Islet of Langerhans (tissue), 1 donor: ENCODE data around the gene NLRP10.
A peak's percentile ranks its signal among the peaks of the same experiment; 100 is the strongest.
"Not testable (repeated sequence)": the region's sequence is repeated elsewhere in the genome, so short reads cannot be mapped to it uniquely, and the experiment has no call there.

Experiments used
- FAIRE-seq: peaks from one replicate; lab custom pipeline; 2011; peaks lifted over from hg19 to GRCh38; lab: Jason Lieb, UNC

NLRP10 gene

GRCh38 chr11:7965386-7965785 is at the start of gene NLRP10:
Gene NLRP10, minus strand, starts transcription at chr11:7965447. Its CDS starts 1,952 bp downstream, at chr11:7963495.
- FAIRE-seq: no peak

DNA sequence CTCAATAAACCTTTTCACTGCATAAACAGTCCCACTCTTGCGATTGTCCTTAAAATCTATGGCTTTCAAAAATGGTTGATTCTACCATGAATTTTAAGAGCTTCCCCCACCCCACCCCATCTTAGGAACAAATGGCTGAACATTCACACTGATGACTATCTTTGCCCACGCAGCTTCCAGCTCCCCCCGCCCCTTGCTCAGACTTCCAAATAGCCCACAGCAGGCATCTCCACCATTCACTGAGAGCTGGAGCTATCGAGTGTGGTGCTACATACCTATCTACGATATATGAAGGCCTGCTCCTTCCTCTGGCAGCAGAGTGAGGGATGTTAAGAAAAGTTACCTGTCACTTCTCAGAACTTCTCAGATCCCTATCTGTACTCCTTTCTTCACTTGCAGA is 48.6 kb upstream of the NLRP10 start:
- FAIRE-seq: no peak

DNA sequence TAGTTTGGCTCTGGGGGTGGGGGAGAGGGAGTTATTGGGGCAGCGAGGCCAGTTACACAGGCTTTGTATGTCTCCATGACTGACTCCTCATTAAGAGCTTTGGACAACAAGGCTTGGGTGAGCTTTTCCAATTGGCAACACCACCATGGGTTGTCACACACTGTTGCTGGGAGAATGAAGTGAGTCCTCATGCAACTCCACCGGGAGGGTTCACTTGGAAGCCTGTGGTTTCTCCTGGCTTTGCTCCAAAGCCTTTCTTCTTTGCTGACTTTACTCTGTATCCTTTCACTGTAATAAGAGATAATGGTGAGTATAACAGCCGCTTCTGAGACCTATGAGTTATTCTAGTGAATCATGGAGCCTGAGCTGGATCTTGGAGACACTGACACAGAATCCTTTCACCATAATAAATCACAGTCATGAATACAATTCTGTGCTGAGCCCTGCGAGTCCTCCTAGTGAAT is 46.8 kb upstream of the NLRP10 start:
- FAIRE-seq: no peak

GRCh38 chr11:8011371-8011770 is 46.1 kb upstream of the NLRP10 start:
- no peak for FAIRE-seq

DNA sequence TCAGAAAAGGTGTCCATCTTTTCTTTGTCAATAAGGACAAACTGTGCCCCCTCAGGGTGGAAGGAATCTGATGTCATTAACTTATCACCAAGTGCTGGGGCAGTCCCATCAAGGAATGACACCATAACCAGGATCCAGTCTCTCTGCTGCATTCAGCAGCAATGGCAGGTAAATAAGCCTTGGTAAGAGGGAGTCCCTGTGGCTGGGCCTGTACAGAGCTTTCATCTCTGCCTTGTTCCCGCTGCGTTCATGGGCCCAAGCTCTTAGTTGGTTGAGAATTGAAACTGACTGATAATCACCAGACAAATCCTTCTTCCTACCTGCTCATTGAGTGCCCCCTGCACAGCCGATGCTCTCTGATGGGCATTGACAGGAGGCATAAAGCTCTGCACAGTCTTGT is 44.6 kb upstream of the NLRP10 start:
- no peak for FAIRE-seq

- FAIRE-seq: no peak
Observed at GRCh38 chr11:8008212-8008611, 43.0 kb upstream of the NLRP10 start.

DNA sequence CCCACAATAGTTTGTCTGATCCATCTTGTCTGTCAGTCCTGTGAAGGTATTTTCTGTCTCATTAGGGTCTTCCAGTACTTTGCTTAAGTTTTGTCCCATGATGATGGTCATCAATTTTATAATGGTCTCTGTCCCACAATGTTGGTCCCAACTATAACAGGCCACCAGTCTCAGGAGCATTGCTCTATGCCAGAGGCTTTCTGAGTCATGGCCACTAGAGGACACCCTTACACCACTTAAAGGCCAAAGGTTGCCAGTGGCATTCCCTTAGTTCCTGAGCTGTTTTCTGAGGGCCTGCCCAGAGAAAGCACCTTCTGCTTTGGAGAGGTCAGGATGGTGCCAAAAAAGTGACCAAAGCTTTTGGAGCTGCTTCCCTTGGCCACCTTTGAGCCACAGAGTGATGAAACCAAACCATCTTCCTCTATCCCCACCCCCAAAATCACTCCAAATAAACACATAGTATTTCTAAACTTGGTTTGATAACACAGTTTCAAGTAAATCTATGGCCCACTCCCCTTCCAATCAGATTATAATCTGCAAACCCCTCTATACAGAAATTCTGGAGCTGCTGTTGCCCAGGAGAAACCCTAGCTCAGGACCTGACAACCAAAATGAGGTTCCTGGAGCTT is 41.2 kb upstream of the NLRP10 start:
- no peak for FAIRE-seq

DNA sequence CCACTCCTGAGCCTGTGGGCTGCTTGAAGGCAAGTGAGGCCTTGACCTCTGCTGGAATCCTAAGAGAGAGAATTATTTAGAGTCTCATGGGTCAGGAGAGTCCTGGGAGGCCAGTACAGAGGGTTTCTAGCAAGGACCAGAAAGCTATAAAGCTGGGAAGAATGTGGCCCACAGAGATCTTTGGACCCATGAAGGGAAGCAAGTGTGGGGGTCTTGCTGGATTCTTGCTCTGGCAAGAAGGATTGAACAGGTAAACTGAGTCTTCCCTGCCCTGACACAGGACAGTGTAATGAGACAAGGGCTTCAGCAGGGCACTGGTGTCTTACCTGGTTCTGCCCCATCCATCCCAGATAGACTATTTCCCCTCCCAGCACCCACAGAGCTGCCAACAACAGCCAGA is 40.3 kb upstream of the NLRP10 start:
- FAIRE-seq: no peak

- no peak for FAIRE-seq
Observed at GRCh38 chr11:8004008-8004407, 38.8 kb upstream of the NLRP10 start.

DNA sequence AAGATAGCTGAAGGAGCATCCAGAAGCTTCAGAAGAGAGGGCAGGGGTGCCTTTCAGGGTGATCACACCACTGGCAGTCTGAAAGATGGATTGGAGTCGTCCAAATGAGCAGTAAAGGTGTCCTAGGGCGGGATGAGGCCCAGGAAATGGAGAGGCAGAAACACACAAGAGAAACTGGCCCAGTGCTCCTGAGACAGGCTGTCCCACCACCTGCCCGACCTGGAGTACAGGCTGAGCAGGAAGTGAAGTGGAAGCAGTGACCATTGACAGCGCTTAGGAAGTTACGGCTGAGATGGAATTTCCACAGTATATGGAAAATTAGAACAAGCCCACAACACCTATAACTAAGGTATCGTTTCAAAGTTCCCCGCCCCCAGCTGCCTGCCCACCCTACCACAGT is 37.9 kb upstream of the NLRP10 start:
- FAIRE-seq: no peak

- no peak for FAIRE-seq
Observed at GRCh38 chr11:8002676-8003075, 37.4 kb upstream of the NLRP10 start.

- FAIRE-seq: no peak
Observed at GRCh38 chr11:8000390-8000789, 35.1 kb upstream of the NLRP10 start.

GRCh38 chr11:7999795-8000194 is 34.5 kb upstream of the NLRP10 start:
- no peak for FAIRE-seq

- FAIRE-seq: no peak
Observed at GRCh38 chr11:7994581-7995278, 29.5 kb upstream of the NLRP10 start.

- FAIRE-seq: not testable (repeated sequence)
Observed at GRCh38 chr11:7987560-7987883, 22.3 kb upstream of the NLRP10 start.

DNA sequence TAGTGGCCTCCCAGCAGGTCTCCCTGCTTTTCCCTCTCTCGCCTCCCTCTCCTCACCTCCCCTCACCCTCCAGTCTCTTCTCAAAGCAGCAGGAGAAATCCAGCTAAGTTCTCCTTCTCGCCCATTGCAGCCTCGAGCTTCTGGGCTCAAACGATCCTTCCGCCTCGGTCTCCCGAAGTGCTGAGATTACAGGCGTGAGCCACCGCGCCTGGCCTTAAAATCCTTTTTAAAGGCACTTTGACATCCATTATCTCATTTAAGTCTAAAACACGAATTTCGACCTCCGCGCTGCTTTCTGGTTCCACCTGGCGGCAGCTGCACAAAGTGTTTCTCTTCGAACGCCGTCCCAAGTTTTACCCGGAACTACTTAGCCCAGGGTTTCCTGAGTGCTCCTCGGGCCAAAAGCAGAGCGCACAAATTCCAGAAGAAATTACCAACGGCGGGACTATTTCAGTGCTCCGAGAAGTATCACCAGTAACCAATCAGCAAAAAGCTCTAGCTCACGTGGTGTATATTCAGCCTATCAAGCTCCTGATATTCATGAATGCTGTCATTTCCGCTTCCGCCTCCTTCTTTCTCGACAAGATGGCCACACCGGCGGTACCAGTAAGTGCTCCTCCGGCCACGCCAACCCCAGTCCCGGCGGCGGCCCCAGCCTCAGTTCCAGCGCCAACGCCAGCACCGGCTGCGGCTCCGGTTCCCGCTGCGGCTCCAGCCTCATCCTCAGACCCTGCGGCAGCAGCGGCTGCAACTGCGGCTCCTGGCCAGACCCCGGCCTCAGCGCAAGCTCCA is 21.7 kb upstream of the NLRP10 start, which contains the start of gene EIF3F:
Gene EIF3F (plus strand): TSS at position 570 of the 792 bp plus-strand sequence. CDS start 16 bp downstream, at position 586.
- peak; percentile 99 for FAIRE-seq

GRCh38 chr11:7983832-7984590 is 18.8 kb upstream of the NLRP10 start:
- FAIRE-seq: no peak

DNA sequence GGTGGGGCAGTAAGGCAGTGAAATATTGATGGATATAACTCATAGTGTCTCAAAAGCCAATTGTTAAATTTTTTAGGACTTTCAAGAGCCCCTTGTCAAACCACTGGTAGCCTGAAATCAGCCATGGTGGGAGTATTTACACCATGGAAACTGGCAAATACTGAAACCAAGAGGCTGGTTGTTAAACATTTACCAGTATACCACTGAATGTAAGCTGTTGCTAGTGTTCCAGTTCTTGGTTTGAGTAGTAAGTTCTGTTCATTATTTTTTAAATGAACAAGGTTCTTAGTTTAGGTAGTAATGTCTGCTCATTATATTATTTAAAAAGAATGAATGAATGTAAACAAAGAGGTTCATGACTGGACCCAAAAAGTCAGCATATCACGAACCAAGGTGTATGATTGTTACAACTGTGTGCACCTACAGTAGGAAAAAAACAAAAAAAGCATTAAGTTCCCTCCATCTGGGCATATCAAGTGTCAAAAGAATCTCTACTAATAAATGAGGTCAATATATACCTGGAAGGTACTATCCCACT is 17.4 kb upstream of the NLRP10 start:
- FAIRE-seq: no peak

DNA sequence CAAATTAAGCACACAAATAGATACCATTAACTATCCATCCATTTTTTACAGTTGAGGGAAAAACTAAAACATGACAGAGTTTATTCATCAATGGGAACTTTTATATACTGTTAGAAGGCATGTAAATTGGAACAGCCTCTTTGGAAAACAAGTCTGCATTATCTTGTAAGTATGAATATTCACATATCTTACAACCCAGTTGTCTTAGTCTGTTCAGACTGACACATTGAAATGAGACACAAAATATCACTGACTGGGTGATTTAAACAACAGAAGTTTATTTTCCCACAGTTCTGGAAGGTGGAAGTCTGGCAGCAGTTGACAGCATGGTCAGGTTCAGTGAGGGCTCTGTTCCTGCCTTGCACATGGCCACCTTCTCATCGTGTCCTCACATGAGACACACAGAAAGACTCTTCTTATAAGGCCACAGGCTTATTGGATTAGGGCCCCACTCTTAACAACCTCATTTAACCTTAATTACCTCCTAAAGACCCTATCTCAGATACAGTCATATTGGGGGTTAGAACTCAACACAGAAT is 16.4 kb upstream of the NLRP10 start:
- FAIRE-seq: no peak

DNA sequence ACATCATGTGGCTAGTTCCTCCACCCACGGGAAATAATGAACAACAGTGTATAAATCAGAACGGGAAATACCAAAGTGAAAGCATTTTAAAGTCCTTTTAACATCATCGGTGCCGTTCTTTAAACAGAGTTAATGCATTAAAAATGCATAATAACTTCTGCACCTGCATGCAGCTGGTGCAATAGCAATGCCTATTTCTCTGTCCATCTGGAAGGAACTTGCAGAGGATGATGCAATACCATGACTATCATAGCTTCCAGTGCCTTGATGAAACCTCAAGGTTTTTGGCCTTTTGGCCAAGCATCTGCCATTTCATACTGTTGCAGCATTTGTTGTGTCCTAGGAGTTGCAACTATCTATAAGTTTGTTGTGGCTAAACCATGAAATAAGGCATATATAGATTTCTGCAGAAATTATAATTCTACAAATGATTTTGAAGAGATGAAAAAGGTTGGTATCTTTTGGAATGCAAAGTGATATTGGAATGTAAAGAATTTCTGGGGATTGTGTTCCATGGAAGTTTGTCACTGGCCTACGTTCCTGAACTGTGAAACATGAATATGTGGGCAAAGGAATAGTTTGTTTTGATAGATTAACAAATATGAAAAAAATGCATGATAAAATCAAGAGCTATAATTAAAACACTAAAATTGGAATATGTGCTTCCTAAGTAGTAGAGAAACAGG is 12.1 kb upstream of the NLRP10 start:
- FAIRE-seq: no peak

- no peak for FAIRE-seq
Observed at GRCh38 chr11:7974668-7975067, 9.4 kb upstream of the NLRP10 start.
